NCI-H146 treated with DMSO at 0.1 percent for 48 hours (cell line): ENCODE measurements around the gene MAPKAP1.
"Not testable (repeated sequence)": the region's sequence is repeated elsewhere in the genome, so short reads cannot be mapped to it uniquely, and the experiment has no call there.

Experiments used
- DNase-seq: peaks from one replicate; lab custom pipeline; 2025; ENCODE audit not compliant: unreplicated experiment; lab: John Stamatoyannopoulos, UW

MAPKAP1 gene

DNA sequence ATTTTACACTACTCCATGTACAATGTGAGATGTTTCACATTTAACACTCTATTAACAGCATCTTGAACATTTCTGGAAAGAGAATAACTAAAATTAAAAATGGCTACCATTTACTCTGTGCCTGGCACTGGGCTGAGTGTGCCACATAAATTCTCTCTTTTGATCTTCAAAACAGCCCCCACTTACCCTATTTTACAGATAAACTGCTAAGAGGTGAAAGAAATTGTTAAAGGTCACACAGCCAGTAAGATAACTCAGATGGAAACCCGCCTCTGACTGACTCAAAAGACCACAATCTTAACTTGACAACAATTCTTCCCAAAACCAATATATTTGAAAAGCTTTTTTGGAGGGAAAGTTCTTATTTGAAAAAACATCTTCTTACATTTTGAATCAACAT lies 97.3 kb downstream of the MAPKAP1 start:
- DNase-seq: no peak

DNA sequence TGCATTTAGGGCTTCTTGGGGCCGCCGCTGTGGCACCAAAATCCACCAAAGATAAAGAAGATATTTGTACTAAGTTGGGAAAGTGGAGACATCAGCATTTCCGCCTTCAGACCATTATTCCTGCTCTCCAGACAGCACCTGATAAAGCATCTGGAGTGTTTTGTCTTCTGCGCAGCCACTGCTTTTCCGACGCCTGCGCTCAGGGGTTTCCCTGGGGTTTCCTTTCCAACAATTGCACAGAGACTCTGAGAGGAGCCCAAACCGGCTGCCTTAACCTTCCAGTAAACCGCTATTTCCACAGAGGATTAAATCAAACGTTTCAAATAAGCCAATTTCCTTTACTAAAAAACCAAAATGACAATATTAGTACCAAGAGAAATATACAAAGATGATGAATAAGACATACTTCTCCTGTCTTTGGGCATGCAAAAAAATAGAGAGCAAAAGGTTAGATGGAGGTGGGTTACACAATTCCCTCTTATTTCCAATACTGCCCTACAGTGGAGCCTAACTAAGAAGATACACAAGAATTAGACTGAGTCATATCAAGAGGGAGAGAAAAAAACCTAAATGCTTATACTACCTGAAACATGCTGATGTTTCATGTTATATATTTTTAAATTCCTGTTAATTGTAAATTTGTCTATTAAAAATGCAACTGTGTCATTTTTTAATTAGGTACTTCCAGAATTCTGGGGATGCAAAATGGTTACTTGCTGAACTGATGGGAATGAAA lies 98.4 kb downstream of the MAPKAP1 start:
- DNase-seq: no peak

DNA sequence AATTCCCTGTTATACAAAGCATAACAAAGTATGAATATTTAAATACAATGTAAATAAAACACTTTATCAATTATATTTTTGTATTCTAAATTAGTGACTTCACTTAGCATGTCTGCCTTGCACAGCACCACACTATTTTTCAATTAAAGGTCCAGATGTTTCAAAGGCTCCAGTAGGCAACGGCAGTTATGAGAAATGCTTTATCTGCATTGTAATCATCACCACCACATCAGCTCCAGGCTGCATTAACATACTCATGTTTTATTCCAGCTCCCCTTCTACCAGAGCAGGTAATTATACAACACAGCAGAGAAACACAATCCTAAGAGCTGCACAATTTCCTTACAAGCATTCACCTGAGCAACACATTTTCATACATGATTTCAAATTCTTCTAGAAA lies 102.8 kb downstream of the MAPKAP1 start:
- DNase-seq: no peak

DNA sequence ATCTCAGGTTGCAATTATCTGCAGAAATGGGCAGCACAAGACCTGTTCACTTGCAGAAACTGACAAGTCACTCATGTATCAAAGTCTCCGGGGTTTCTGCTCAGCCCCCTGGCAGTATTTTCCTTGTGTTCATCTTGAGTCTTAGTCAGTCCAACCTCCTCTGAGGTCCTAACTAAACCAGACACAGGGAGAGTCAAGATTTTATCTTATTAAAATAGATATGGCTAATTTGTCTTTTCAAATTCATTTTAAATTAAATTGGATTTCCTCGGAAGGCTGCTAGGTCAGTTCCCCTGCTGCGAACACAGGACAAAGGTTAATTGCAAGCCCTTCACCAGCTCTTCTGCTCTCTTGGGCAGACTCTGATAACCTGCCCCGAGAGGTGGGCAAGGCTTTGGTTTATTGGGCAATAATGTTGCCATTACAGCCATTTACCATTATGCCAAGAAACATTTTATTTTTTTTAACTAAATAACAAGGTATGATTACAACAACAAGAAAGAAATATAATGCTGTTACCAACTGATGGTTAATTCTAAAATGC lies 103.5 kb downstream of the MAPKAP1 start:
- no peak for DNase-seq

GRCh38 chr9:125601961-125602360 lies 105.0 kb downstream of the MAPKAP1 start:
- DNase-seq: no peak

- no peak for DNase-seq
Measured at GRCh38 chr9:125600194-125600593, 106.8 kb downstream of the MAPKAP1 start.

- DNase-seq: no peak
Measured at GRCh38 chr9:125594223-125594610, 112.8 kb downstream of the MAPKAP1 start.

- DNase-seq: no peak
Measured at GRCh38 chr9:125593581-125594222, 113.3 kb downstream of the MAPKAP1 start.

GRCh38 chr9:125591888-125592287 lies 115.1 kb downstream of the MAPKAP1 start:
- DNase-seq: no peak

DNA sequence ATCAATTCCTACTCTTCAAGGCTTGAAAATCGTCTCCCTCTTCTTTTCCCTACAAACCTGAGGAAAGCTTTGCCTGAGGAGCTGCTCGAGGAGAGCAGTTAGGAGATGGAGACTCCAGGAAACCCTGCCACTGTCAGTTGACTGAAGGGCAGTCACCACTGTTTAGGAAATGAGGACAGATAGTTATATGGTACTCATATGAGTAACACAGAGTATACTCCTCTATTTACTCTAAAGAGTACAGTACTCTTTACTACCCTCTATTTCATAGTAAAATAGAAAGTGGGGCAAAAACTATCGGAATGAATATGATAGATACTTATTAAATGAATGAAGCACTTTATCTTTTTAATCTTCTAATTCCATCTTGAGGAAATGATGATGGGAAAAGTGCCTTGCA lies 115.8 kb downstream of the MAPKAP1 start:
- DNase-seq: no peak

GRCh38 chr9:125589287-125589686 lies 117.7 kb downstream of the MAPKAP1 start:
- no peak for DNase-seq

DNA sequence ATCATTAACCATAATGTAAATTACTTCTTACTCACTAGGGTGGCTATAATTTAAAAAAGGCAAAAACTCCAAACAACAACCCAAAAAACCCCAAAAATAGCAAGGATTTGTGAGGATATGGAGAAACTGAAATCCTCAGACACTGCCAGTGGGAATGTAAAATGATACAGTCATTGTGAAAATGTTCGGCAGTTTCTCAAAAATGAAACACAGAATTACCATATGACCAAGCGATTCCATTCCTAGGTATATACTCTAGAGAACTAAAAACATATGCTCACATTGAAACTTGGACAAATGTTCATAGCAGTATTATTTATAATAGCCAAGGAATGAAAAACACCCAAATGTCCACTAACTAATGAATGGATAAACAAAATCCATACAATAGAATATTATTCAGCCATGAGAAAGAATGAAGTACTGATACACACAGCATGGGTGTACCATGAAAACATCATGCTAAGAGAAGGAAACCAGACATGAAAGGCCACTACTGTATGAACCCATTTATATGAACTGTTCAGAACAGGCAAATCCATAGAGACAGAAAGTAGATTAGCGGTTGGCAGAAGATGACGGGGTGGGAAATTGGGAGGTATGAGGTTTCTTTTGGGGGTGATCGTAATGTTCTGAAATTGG lies 119.1 kb downstream of the MAPKAP1 start:
- DNase-seq: no peak

GRCh38 chr9:125586172-125586511 lies 120.9 kb downstream of the MAPKAP1 start:
- no peak for DNase-seq

DNA sequence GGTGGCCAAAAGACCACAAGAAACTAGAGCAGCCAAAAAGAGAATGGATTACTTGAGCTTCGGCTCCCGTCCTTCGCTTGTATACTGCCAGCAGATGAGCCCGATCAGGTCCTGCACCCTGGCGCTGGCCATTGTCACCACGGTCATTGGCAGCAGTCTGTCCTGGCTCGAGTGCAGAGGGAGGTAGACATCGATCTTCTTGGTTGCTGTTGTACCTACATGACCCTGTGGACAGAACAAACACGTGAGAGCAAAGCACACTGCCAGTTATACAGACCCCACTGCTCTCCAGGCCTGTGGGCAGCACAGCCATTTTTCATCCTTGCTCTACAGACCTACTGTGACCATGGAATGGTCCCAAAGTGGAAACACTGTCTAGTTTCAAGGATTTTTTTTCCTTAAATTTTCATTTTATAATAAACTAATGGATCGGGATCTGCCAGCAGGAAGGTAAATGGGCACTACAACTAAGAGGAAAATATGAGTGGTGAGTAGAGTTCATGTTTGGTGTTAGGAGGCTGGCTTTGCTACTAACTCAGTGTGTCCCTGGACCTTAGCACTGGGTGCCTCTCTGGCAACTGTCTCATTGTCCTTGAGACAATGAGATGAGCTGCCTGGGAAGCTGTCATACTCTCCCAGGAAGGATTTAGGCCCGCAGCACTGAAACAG lies 121.4 kb downstream of the MAPKAP1 start:
- DNase-seq: no peak

DNA sequence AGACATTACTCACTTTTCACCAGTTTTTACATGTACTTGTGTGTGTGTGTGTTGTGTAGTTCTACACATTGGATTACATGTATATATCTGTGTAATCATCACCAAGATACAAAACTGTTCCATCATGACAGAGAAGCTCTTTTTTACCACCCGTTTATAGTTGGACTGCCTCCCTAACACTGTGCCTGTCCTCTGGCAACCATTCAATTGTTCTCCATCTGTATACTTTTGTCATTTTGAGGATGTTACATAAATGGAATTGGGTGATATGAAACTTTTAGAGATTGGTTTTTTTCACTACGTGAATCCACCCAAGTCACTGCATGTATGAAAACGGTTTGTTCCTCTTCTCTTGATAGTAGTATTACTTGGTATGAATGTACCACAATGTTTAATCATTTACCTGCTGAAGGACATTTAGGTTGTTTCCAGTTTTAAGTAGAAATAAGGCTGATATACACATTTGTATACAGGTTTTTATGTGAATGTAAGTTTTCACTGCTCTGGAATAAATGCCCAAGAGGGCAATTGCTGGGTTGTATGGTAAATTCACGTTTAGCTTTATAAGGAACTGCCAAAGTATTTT lies 126.2 kb downstream of the MAPKAP1 start:
- DNase-seq: no peak

DNA sequence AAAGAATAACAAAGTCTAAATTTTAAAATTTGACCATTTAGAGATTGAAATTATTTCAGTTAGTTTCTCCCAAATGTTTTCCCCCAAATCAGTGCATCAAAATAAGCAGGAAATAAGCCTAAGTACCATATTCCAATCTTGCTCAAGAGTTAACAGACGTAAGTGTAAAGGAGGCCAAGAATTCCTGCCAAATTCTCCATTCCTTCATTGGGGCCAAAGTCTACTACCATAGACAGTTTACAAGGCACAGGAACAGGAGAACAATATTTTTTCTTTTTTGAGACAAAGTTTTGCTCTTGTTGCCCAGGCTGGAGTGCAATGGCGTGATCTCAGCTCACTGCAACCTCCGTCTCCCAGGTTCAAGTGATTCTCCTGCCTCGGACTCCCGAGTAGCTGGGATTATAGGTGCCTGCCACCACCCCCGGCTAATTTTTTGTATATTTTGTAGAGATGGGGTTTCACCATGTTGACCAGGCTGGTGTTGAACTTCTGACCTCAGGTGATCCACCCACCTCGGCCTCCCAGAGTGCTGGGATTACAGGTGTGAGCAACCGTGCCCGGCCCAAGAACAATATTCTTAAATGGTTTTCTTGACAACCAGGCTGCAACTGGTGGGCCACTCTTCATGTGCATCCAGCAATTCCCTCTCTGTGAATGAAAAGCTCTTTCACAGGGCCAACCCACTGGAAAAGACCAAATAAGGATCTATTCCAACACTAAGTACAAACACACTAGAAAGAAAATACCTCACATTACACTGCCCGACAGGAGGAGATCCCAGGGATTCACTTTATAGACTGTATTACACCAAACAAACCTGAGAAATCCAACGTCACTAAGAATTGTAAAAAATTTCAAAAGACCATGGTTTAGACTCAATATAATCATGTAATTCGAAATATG lies 127.7 kb downstream of the MAPKAP1 start:
- DNase-seq: no peak

DNA sequence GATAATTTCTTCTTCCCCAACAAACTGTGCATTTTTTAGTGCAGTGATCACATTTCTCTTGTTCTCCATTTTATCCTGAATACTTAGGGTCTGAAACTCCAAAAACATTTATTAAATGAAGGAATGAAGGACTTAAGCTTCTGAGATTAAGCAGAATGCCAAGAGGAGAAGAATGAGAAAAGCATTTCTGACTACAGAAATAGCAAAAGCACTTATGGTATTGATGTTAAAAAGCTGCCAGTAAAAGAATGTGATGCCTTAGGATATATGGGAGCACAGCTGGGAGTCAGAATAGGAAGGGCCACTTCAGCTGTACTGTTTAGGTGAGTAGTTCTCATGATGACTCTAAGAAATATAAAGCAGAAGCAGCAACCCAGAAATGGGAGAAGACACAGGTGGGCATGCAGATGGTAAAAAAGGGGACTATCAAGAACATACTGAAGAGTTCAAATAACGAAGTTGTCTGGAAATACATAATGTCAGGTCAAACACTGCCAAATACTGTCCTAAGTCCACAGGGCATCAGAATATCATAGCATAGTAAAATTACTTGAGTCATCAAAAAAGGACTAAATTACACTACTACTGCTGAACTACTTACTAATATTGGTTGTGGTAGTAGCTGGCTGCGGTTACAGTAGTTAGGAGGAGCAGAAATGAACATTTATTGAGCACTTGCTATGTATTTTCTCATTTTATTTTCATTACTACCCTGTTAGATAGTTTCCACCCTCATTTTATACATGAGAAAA lies 132.7 kb downstream of the MAPKAP1 start:
- no peak for DNase-seq

DNA sequence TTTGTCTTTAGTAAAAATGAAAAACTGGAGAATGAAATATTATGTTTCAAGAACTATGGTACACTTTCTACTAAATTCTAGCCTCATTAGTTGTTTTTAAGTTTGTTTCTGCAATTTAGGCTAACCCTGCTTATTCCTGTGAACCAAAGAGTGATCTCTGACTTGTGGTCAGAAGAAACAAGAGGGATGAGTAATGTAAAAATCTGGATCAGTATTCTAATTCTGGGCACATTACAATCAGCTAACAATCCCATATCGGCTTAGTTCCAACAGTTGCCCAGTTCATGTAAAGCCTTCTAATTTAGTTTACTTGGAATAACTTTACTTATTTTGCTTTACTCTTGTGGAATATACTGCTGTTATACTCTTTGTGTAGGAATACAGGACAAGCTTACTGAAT lies 134.5 kb downstream of the MAPKAP1 start:
- not testable (repeated sequence) for DNase-seq

DNA sequence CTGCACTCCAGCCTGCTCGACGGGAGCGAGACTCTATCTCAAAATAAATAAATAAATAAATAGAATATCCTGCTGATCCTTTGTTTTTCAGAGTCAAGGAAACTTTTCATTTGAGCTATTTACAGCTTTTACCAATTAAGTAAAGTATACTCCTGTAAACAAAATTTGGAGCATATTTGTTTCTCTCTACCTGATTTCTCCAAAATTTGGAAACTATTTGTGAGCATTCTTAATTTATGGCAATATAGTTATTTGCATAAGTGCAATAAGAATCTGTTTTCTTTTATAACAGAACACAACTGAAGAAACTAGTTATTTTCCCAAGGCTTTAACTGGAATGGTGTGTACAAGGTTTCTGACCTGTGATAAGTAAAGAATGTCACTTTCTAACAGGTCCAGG lies 135.2 kb downstream of the MAPKAP1 start:
- DNase-seq: not testable (repeated sequence)

- DNase-seq: no peak
Measured at GRCh38 chr9:125570246-125570645, 136.8 kb downstream of the MAPKAP1 start.
